ENCODE data around the gene C4A.
"Not testable (repeated sequence)": the region's sequence is repeated elsewhere in the genome, so short reads cannot be mapped to it uniquely, and the experiment has no call there.

The C4A gene

DNA sequence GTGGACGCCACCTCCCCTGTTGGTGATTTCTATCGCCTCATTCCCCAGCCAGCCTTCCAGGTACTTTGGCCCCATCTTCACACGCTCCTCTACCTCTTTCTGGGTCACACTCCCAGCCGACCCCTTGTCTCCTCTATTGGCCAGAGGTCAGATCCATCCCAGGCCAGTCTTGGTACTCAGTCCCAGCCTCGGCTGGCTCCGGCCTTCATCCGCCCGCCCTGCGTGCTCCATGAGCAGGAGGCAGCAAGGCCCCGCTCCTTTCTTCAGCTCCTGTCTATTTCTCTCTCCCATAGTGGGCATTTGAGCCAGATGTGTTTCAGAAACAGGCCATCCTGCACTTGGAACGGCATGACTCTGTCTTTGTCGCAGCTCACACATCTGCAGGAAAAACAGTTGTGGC, 20.2 kb upstream of the C4A start:
- DNase-seq (ENCODE audit: low spot score) = no peak

DNA sequence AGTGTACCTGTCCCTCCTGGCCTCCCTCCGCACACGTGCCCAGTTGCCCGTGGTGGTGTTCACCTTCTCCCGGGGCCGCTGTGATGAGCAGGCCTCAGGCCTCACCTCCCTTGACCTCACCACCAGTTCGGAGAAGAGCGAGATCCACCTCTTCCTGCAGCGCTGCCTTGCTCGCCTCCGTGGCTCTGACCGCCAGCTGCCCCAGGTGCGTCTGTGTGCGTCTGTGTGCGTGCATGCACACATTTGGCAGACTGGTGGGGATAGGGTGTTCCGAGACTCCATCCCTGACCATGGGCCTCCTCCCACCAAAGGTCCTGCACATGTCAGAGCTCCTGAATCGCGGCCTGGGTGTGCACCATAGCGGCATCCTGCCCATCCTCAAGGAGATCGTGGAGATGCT, 17.9 kb upstream of the C4A start:
- no peak for DNase-seq (ENCODE audit: low spot score)

DNA sequence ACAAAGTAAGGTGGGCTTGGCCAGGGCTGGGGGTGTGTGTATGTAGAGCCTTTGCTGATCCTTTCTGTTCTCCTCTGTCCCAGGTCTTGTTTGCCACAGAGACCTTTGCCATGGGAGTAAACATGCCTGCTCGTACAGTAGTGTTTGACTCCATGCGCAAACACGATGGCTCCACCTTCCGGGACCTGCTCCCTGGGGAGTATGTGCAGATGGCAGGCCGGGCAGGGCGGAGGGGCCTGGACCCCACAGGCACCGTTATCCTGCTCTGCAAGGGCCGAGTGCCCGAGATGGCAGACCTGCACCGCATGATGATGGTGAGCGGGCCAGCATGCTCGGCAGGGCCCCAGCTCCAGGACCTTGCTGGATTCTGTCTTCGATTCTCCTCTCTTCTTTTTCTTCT, 16.2 kb upstream of the C4A start:
- no peak for DNase-seq (ENCODE audit: low spot score)

DNA sequence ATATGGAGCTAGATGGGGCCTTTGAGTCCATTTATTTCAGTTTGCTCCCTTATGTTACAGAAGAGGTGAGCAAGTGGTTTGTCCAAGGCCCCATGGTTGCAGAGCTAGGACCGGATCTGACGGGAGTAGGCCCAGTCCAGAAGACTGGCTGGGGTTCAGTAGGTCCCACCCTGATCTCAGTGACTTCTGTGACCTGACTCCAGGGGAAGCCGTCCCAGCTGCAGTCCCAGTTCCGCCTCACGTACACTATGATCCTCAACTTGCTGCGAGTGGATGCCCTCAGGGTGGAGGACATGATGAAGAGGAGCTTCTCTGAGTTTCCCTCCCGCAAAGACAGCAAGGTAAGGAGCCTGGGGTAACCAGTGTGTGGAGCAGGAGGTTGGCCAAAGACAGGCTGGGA, 15.4 kb upstream of the C4A start:
- no peak for DNase-seq (ENCODE audit: low spot score)

DNA sequence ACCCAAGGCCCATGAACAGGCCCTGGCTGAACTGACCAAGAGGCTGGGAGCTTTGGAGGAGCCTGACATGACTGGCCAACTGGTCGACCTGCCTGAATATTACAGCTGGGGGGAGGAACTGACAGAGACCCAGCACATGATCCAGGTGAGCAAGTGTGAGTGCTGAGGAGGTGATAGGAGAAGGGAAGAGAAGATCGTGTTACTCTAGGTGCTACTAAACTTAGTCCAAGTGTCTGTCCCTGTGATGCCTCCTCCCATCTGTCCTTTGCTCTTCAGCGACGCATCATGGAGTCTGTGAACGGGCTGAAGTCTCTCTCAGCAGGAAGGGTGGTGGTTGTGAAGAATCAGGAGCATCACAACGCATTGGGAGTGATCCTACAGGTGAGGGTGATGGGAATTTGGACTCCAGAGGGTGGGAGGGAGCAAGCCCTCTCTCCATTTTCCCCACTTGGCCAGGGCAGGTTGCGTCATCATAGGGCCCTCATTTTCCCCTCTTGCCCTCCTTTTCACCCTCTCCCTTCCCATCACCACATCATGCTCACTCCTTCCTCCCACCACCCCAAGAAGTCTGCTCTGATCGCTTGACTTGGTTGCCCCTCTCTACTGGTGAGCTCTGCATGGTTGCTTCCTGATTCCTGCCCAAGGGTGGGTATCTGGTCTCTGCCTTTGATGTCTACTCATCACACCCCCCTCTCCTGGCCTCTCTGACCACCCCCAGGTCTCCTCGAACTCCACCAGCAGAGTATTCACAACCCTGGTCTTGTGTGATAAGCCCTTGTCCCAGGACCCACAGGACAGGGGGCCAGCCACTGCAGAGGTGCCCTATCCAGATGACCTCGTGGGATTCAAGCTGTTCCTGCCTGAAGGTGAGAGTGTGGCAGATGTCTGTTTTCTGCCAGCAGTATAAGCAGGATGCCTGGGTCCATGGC, 14.6 kb upstream of the C4A start:
- DNase-seq (ENCODE audit: low spot score) = no peak

DNA sequence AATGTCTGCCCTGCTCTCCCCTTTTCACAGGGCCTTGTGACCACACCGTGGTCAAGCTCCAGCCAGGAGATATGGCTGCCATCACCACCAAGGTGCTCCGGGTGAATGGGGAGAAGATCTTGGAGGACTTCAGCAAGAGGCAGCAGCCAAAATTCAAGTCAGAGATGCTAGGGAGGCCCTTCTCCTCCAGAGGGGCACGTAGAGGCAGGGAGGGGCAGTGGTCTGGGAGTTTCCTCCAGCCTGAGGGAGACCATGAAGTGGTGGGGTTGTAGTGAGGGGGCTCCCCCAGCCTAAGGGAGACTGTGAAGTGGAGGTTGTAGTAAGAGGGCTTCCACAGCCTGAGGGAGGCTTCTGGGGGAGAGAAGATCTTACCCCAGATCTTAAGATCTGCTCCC, 13.9 kb upstream of the C4A start:
- no peak for DNase-seq (ENCODE audit: low spot score)

DNA sequence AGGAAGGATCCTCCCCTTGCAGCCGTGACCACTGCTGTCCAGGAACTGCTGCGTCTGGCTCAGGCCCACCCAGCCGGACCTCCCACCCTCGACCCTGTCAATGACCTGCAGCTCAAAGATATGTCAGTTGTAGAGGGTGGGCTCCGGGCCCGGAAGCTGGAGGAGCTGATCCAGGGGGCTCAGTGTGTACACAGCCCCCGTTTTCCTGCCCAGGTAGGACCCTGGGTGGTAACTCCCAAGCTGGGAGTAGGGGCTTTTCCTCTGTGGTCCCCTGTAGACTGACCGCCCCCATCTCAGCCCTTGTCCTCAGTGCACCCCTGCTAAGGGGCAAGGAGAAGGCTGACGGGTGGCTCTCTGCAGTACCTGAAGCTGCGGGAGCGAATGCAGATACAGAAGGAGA, 13.5 kb upstream of the C4A start:
- no peak for DNase-seq (ENCODE audit: low spot score)

DNA sequence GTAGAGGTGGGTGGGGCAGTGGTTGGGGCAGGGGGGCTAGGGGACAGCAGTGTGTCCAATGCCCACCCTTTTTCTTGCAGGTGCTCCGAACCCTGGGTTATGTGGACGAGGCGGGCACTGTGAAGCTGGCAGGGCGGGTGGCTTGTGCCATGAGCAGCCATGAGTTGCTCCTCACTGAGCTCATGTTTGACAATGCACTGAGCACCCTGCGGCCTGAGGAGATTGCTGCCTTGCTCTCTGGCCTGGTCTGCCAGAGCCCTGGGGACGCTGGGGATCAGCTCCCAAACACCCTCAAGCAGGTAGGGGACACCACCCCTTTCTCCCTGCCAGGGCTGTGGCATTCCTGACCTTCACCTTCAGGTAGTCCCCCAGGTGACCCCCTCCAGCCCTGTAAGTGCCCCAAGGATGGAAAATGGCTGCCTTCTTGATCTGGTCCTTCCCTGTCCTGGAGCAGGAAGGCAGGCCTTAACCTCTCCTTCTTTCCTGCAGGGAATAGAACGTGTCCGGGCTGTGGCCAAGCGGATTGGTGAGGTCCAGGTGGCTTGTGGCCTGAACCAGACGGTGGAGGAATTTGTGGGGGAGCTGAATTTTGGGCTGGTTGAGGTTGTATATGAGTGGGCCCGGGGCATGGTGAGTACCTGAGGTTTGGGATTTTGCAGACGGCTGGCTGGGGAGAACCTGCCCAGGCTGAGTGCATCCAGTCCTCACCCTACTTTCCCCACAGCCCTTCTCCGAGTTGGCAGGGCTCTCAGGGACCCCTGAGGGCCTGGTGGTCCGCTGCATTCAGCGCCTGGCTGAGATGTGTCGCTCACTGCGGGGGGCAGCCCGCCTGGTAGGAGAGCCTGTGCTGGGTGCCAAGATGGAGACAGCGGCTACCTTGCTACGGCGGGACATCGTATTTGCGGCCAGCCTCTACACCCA, 12.8 kb upstream of the C4A start:
- no peak for DNase-seq (ENCODE audit: low spot score)

DNA sequence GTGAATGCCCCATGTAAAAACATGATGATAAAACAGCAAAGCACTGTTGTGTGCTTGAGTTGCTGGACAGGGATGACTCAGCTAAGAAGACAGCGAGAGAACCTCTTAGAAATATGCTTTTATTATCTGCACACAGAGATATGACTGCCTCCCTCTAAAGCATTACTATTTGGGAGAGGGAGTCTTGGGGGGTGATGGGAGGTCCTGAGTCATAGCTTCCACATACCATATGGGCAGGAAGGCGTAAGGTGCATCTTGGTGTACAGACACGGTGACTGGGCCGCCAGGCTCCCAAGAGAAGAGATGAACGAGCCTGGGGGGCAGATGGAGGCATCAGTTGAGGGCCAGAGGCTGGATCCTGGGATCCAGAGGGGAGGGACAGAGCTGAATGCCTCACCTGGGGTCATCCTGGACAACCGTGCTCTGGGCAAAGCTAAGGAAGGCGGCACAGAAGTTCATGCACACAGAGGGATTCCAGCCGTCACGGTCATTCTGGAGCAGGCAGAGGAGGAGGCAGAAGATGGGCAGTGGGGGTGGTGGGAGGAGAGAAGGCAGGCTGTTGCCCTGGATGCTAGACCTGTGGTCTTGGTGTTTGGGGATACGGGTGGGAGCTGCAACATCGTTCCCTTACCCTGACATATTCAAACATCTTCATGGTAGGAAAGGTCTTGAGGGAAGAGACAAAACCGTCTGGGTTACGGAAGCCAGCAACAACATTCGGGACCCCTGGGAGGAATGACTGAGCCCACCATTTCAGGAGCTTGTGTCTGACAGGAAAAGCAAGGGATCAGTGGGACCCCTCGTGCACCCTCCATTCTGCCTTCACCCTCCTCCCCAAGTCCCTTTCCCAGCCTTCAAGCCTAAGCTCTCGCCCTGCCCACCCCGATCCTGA, 11.9 kb upstream of the C4A start:
- no peak for DNase-seq (ENCODE audit: low spot score)

DNA sequence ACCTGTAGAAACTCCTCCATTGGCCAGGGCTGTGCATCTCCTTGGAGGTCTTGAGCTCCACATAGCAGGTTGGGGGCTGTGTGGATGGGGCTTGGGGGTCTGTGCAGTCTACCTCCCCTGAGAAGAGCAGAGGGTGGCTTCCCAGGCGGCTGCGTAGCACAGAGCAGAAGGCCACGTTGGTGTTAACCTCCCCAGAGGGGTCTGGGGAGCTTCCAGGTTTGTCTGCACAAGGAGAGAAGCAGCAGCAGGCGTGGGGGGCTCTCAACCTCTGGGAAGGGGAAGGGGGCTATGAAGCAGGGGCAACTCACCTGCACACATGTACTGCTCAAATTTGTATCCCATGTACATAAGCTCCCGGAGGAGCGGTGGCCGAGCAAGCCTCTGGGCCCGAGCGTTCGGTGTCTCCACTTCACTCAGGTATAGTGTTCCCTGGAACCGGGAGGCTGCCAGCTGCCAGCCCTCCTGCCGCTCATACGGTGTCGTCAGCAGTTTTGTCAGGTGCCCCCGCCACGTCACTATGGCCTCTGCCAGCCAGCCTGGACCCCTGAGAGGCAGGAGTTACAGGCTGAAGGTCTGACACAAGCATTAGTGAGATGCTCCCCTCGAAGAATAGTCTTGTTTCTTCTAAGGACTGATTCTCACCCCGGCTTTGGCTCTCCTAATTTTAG, 11.1 kb upstream of the C4A start:
- no peak for DNase-seq (ENCODE audit: low spot score)

DNA sequence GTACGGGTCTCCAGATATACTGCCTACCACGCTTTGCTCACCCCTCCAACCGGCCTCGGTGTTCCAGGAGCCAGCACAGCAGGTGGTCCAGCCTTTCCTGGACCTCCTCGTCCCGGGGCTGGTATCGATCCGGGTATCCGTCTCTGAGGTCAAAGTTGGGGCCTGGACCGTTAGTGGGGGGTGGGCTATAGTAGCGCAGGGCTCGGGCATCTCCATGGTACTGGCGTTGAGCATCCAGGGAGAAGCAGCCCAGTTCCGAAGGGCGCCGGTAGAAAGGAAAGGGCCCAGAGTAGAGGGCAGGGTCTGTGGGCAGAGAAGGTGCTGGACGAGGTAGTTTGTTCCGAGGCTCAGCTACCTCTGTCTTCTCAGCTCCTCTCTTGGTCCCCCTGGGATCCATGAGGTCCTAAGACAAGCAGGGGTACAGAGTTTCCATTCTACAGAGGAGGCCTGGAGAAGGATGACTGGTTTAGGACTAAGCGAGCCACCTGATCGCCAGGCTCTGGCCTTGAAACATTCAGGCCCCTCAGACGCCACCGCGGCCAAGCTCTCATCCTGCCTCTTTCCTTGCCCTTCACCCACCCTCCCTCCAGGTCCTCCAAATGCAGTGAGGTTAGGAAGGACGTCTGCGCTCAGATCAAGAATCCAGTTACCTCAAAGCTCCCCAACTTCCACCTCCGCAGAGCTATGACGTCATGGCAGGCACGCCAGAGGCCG, 10.4 kb upstream of the C4A start:
- DNase-seq (ENCODE audit: low spot score) = no peak

DNA sequence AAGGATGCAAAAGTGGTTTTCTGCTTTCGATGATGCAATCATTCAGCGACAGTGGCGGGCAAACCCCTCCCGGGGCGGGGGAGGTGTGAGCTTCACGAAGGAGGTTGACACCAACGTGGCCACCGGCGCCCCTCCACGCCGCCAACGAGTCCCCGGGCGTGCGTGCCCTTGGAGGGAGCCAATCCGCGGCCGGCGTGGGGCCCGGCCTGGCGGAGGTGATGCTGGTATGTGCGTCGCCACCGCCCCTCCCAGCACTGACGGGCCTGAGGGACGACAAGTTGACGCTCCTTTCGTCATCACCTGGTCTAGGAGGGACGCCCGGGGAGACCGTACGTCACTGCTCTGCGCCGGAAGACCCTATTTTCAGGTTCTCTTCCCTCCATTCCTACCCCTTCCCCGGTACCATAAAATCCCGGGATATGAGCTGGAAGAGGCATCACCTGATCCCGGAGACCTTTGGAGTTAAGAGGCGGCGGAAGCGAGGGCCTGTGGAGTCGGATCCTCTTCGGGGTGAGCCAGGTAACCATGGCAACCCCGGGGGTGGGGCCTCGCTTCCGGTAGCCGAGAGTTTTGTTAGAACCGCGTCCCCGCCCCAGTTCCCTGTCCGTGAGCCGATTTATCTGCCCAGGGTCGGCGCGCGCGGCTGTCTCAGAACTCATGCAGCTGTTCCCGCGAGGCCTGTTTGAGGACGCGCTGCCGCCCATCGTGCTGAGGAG, 9.7 kb upstream of the C4A start, which contains the start of gene DXO:
Gene DXO, minus strand, starts transcription at position 146 of the 716 bp plus-strand sequence. CDS start 463 bp downstream, outside the sequence.
- DNase-seq (ENCODE audit: low spot score) = peak; percentile 99

DNA sequence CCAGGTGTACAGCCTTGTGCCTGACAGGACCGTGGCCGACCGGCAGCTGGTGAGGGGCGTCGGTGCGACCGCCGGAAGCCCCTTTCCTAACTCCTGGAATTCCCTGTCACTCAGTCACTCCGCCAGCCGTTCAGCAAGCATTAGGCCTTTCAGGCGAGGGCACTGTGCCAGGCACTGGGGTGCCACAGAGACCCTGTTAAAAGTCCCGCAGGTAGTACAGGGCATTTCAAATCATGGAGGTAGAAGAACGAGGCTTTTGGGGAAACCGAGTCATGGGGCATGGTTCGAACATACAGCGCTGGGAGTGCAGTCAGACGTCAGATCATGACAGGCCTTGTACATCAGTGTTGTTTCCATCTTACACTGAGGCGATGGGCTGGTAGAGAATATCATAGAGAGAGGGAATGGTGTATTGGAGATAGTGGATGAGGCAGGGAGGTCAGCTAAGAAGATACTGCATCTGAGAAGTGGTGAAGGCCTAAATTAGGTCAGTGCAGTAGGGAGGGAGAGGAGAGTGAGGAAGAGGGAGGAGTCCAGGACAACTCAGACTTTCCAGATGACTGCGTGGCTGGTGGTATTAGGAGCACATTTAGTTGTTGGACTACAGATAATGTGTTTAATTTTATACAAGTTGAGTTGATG, 9.0 kb upstream of the C4A start:
- DNase-seq (ENCODE audit: low spot score) = peak; percentile 68

DNA sequence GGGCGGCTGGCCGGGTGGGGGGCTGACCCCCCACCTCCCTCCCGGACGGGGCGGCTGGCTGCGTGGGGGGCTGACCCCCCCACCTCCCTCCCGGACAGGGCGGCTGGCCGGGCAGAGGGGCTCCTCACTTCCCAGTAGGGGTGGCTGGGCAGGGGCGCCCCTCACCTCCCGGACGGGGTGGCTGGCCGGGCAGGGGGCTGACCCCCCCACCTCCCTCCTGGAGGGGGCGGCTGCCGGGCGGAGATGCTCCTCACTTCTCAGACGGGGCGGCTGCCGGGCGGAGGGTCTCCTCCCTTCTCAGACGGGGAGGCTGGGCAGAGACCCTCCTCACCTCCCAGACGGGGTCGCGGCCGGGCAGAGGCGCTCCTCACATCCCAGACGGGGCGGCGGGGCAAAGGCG, 5.8 kb upstream of the C4A start:
- DNase-seq (ENCODE audit: low spot score) = not testable (repeated sequence)

DNA sequence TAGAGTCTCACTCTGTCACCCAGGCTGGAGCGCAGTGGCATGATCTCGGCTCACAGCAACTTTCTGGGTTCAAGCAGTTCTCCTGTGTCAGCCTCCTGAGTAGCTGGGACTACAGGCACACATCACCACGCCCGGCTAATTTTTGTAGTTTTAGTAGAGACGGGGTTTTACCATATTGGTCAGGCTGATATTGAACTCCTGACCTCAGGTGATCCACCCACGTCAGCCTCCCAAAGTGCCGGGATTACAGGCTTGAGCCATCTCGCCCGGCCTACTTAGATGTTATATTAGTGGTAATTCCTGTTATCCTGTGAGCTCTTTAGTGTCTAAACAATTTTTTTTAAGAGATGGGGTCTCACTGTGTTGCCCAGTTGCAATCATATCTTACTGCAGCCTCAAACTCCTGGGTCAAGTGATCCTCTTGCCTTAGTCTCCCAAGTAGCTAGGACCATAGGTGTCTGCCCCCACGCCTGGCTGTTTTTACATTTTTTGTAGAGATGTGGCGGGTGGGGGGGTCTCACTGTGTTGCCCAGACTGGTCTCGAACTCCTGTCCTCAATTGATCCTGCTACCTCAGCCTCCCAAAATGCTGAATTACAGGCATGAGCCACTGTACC, 3.9 kb upstream of the C4A start:
- DNase-seq (ENCODE audit: low spot score) = no peak

DNA sequence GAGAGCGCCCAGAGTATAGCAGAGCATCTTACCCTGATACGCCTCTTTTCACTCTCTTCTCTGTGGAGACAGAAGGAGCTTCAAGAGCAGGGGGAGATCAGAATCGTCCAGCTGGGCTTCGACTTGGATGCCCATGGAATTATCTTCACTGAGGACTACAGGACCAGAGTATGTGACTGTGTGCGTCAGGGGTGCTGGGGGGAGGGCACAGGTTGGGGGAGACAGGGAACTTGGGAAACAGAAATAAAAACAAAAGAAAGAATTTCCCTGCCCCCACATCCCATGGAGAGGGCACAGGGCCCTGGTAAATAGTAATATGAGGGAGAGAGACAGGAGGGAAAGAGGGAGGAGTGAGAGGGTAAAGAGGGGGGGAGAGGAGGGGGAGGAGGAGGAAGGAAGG, 3.0 kb upstream of the C4A start:
- DNase-seq (ENCODE audit: low spot score) = no peak

DNA sequence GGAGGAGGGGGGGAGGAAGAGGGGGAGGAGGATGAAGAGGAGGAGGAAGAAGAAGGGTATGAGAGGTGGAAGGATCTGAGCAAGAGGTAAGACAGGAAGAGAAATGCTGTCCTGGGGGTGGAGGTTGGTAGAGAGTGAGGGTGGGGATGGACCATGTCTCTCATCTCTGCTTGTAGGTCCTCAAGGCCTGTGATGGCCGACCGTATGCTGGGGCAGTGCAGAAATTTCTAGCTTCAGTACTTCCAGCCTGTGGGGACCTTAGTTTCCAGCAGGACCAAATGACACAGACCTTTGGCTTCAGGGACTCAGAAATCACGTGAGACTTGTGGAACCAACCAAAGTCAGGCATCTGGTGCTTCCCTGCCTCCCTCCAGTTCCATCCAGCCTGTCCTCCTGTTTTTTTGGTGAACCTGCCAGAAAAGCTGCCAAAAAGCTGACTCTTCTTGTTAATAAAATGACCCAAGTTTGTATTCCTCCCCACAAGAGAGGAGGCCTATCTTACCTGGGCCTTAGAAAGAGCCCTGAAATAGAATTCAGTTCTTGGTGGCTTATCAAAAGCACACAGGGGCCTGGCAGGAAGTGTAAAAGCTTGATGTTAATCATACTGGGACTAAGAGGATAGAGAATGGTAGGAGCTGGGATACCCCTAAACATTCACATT, 2.5 kb upstream of the C4A start:
- no peak for DNase-seq (ENCODE audit: low spot score)

DNA sequence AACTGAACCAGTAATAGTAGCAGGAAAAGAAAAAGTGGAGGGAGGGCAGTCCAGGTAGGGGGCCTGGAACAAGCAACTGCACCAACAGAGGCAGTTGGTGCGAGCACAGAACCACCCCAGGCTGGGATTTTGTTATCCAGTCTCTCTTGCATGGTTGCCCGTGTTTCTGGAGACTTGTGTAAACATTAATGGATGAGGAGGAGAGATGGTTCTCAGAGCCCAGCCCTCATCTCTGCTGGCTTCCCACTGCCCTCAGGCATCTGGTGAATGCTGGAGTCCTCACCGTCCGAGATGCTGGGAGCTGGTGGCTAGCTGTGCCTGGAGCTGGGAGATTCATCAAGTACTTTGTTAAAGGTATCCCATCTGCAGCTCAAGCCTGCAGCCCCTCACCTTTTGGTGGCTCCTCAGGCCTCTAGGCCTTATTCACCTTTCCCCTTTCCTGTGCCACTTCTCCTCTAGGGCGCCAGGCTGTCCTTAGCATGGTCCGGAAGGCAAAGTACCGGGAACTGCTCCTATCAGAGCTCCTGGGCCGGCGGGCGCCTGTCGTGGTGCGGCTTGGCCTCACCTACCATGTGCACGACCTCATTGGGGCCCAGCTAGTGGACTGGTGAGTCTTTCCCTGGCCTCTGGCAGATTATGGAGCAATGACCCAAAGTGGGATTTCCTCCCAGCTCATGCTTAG, 1.5 kb upstream of the C4A start:
- DNase-seq (ENCODE audit: low spot score) = not testable (repeated sequence)

Data from GM03348 (cell line).